ENCODE results near the gene NXPH4.

NXPH4 gene

DNA sequence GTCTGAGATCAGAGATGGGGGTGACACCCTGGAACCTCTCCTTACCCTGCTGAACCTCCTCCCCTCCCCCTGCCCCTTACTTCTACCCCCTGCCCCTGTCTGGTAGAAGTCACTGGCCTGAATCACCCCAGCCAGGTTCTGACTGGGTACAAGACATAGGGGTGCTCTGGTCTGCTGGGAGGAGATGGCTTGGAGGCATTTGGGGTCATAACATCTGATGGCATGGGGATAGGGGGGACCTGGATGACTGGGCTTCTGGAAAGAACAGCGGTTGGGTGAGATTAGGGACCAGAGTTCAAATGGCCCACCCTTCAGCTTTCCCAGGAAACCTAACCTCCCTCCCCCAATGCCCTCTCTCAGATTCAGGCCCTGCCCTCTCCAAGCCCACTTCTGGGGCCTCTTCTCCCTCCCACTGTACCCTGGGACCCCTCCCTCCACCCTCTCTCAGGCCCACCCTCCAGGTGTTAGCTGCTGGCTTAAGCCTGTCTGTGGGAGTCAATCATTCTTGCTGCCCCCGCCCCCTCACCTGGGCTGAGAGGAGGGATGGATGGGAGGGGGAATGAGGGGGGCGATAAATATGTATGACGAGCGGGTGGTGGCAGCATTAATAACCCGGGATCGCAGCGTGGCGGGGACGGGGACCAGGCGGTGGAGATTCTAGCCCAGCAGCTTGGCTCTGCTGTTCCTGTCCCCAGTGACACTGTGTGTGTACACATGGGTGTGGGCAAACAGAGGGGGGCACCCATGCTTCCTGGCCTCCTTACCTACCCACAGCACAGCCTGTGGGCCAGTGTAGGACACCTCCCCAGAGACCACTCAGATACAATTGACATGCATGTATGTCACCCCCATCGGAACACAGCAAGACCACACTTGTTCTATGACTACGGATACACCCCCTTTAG, 5.9 kb downstream of the NXPH4 start:
- no peak overlapping the region for H3K4me3 ChIP-seq (ENCODE audit: low read depth in 1 of 5, low read length in 5 of 5)
- H3K27ac ChIP-seq (ENCODE audit: low read depth, low read length), result no peak overlapping the region
- H3K9me3 ChIP-seq (ENCODE audit: control insufficient read depth in 5 of 5, low read length in 5 of 5), result no peaks in the 10 kb centered on the region
- H3K36me3 ChIP-seq (ENCODE audit: control insufficient read depth in 5 of 5, insufficient read depth in 5 of 5, low read length in 5 of 5), result no peaks in the 10 kb centered on the region
- peaks cover 0 to 37% (median 20%) of the 10 kb centered on the region in 5 donors for H3K4me1 ChIP-seq (ENCODE audit: control insufficient read depth in 5 of 5, insufficient read depth in 5 of 5, low read length in 5 of 5)
- peaks cover 40 to 87% (median 71%) of the 10 kb centered on the region in 5 donors for H3K27me3 ChIP-seq (ENCODE audit: control insufficient read depth in 5 of 5, insufficient read depth in 4 of 5, low read length in 5 of 5)
- H3K9ac ChIP-seq (ENCODE audit: low read length in 5 of 5), result peak overlapping the region in 1 of 5 donors; percentile 16

DNA sequence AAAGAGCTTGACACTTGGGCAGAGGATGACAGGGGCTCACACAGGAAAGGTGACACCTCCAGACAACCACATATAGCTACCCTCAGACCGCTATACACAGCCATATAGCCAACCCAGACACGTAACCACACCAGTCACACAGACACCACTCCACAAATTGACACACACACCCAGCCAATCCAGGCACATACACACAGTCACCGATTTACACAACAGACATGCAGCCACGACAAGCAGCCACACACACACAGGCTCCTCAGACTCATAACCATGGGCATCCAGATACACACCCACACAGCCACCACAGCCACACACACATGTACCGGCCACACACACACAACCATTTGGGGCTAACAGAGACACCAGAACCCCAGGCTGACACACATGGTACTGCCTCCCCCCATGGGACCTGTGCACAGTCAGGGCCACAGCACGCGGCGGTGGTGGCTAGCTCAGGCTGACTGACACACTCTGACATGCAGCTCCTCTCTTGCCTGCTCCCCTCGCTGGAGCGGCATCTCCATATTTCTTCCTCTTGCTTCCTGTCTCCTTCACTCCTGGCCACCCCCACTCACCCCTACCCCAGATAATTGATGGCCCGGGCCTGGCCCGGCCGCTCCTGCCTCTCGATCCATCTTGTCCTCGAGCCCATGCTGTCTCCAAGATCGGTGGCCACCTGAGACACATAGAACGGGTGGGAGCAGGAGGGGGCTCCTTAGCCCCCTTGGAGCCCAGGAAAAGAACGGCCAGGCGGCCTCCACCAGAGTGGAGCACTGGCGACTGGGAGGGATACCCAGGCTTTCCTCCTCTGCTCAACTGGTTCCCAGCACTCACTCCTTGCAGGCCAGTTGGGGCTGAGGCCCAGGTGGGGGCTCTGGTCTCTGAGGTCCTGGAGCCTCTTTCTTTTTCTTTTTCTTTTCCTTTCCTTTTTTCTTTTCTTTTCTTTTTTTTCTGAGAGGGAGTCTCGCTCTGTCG, 6.9 kb downstream of the NXPH4 start:
- no peak overlapping the region for H3K27ac ChIP-seq (ENCODE audit: low read depth, low read length)
- no peaks in the 10 kb centered on the region for H3K36me3 ChIP-seq (ENCODE audit: control insufficient read depth in 5 of 5, insufficient read depth in 5 of 5, low read length in 5 of 5)
- no peaks in the 10 kb centered on the region for H3K9me3 ChIP-seq (ENCODE audit: control insufficient read depth in 5 of 5, low read length in 5 of 5)
- H3K4me1 ChIP-seq (ENCODE audit: control insufficient read depth in 5 of 5, insufficient read depth in 5 of 5, low read length in 5 of 5), result peaks cover 0 to 34% (median 15%) of the 10 kb centered on the region in 5 donors
- no peak overlapping the region for H3K4me3 ChIP-seq (ENCODE audit: low read depth in 1 of 5, low read length in 5 of 5)
- H3K27me3 ChIP-seq (ENCODE audit: control insufficient read depth in 5 of 5, insufficient read depth in 4 of 5, low read length in 5 of 5), result peaks cover 37 to 79% (median 65%) of the 10 kb centered on the region in 5 donors
- H3K9ac ChIP-seq (ENCODE audit: low read length in 5 of 5), result peak overlapping the region in 1 of 5 donors; percentile 16

DNA sequence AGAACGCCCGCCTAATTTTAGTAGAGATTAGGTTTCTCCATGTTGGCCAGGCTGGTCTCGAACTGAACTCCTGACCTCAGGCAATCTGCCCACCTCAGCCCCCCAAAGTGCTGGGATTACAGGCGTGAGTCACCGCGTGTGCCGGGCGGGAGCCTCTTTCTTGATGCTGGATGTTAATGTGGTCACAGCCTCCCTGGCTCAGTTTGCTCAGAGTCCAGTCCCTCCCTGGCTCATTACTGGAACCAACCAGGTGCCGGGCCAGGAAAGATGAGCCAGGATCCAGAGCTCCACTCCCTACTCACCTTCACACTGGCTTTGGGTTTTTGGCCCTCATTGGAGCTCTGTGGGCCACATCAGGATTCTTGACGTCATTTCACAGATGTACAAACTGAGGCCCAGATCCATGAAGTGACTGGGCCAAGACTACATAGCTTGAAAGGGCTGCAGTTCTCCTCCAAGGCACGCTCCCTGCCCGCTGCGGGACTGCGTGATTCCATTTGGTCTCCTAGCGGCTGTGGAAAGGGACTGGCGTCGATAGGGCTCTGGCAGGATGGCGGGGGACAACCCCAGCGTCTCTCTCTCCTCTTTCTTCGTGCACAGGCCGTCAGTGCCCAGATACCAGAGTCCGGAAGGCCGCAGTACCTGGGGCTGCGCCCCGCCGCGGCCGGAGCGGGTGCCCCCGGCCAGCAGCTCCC, 7.8 kb downstream of the NXPH4 start:
- Histone ChIP-seq H3K9ac (ENCODE audit: low read length in 5 of 5) (no peak overlapping the region), H3K27ac (ENCODE audit: low read depth, low read length) (no peak overlapping the region), H3K9me3 (ENCODE audit: control insufficient read depth in 5 of 5, low read length in 5 of 5) (no peaks in the 10 kb centered on the region), H3K4me1 (ENCODE audit: control insufficient read depth in 5 of 5, insufficient read depth in 5 of 5, low read length in 5 of 5) (peaks cover 0 to 38% (median 22%) of the 10 kb centered on the region in 5 donors), H3K27me3 (ENCODE audit: control insufficient read depth in 5 of 5, insufficient read depth in 4 of 5, low read length in 5 of 5) (peaks cover 37 to 74% (median 59%) of the 10 kb centered on the region in 5 donors), H3K36me3 (ENCODE audit: control insufficient read depth in 5 of 5, insufficient read depth in 5 of 5, low read length in 5 of 5) (no peaks in the 10 kb centered on the region), H3K4me3 (ENCODE audit: low read depth in 1 of 5, low read length in 5 of 5) (peak overlapping the region in 1 of 5 donors; percentile 34)

DNA sequence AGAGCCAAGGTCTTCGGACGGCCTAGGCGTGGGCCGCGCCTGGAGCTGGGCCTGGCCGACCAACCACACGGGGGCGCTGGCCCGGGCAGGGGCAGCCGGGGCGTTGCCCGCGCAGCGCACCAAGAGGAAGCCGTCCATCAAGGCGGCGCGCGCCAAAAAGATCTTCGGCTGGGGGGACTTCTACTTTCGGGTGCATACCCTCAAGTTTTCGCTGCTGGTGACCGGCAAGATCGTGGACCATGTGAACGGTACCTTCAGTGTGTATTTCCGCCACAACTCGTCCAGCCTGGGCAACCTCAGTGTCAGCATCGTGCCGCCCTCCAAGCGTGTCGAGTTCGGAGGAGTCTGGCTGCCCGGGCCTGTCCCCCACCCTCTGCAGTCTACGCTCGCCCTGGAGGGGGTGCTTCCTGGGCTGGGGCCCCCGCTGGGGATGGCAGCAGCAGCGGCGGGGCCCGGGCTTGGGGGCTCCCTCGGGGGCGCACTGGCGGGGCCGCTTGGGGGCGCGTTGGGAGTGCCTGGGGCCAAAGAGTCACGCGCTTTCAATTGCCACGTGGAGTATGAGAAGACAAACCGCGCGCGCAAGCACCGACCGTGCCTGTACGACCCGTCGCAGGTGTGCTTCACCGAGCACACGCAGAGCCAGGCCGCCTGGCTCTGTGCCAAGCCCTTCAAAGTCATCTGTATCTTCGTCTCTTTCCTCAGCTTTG, 8.5 kb downstream of the NXPH4 start:
- Histone ChIP-seq H3K36me3 (ENCODE audit: control insufficient read depth in 5 of 5, insufficient read depth in 5 of 5, low read length in 5 of 5) (no peaks in the 10 kb centered on the region), H3K9ac (ENCODE audit: low read length in 5 of 5) (no peak overlapping the region), H3K4me1 (ENCODE audit: control insufficient read depth in 5 of 5, insufficient read depth in 5 of 5, low read length in 5 of 5) (peaks cover 1 to 45% (median 29%) of the 10 kb centered on the region in 5 donors), H3K27ac (ENCODE audit: low read depth, low read length) (no peak overlapping the region), H3K4me3 (ENCODE audit: low read depth in 1 of 5, low read length in 5 of 5) (peak overlapping the region in 2 of 5 donors; percentile 17 to 34), H3K27me3 (ENCODE audit: control insufficient read depth in 5 of 5, insufficient read depth in 4 of 5, low read length in 5 of 5) (peaks cover 35 to 68% (median 53%) of the 10 kb centered on the region in 5 donors), H3K9me3 (ENCODE audit: control insufficient read depth in 5 of 5, low read length in 5 of 5) (no peaks in the 10 kb centered on the region)

DNA sequence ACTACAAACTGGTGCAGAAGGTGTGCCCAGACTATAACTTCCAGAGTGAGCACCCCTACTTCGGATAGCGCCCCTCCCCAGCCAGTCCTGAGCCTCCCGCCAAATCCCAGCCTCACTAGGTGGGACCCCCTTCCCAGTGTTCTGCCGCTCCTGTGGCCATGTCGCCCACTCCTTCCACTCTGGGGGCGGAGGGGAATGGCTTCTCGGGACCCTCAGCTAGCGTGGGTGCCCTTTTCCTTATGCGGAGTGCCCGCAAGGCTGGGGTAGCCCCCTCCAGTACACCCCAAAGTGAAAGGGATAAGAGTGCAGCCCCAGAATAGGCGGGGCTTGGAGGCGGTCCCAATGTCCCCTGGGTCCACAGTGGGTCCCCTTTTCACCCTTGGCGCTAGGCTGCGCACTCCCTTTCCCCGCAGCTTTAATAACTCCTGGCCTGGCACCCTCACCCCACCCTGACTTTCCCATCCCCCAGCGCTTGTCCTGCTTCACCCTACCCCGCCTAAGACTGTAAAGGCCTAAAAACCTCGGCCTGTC, 9.2 kb downstream of the NXPH4 start:
- Histone ChIP-seq H3K9me3 (ENCODE audit: control insufficient read depth in 5 of 5, low read length in 5 of 5) (no peaks in the 10 kb centered on the region), H3K4me1 (ENCODE audit: control insufficient read depth in 5 of 5, insufficient read depth in 5 of 5, low read length in 5 of 5) (peaks cover 2 to 51% (median 35%) of the 10 kb centered on the region in 5 donors), H3K27me3 (ENCODE audit: control insufficient read depth in 5 of 5, insufficient read depth in 4 of 5, low read length in 5 of 5) (peaks cover 31 to 64% (median 49%) of the 10 kb centered on the region in 5 donors), H3K36me3 (ENCODE audit: control insufficient read depth in 5 of 5, insufficient read depth in 5 of 5, low read length in 5 of 5) (no peaks in the 10 kb centered on the region), H3K27ac (ENCODE audit: low read depth, low read length) (no peak overlapping the region), H3K9ac (ENCODE audit: low read length in 5 of 5) (no peak overlapping the region), H3K4me3 (ENCODE audit: low read depth in 1 of 5, low read length in 5 of 5) (no peak overlapping the region)

DNA sequence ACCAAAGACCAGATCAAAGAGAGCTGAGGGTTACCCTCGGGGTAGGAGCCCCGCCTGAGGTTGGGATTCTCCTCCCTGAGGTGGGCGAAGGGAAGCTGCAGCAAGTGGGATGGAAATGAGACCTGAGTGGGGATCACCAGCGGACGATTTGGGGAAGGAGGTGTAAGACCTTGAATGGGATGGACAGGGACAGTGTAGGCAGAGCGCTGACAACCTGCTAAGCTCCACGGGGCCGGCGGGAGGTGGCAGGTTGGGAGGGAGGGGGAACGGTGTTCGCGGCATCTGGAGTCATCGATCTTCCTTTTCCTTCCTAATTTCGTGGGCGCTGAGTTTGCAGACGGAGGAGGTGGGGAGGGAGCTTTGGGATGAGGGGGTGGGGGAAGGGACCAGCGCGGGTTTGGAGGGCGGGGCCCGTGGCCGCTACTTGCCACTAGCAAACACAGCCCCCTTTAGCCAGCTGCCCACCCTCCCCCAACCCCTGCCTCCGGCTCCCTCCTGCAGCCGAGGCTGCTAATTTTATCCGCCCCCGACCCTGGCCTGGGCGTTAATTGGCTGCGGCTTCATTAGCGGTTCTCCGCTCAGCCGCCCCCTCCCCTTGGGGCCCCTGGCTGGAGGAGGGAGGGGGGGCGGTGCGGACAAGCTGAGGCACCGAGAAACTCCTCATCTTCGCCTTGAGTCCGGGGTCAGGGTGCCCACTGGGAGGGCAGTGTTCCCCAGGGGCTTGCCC, 10.2 kb downstream of the NXPH4 start:
- H3K27ac ChIP-seq (ENCODE audit: low read depth, low read length), result no peak overlapping the region
- no peaks in the 10 kb centered on the region for H3K9me3 ChIP-seq (ENCODE audit: control insufficient read depth in 5 of 5, low read length in 5 of 5)
- no peak overlapping the region for H3K9ac ChIP-seq (ENCODE audit: low read length in 5 of 5)
- H3K4me3 ChIP-seq (ENCODE audit: low read depth in 1 of 5, low read length in 5 of 5), result no peak overlapping the region
- peaks cover 22 to 54% (median 39%) of the 10 kb centered on the region in 5 donors for H3K27me3 ChIP-seq (ENCODE audit: control insufficient read depth in 5 of 5, insufficient read depth in 4 of 5, low read length in 5 of 5)
- peaks cover 2 to 52% (median 43%) of the 10 kb centered on the region in 5 donors for H3K4me1 ChIP-seq (ENCODE audit: control insufficient read depth in 5 of 5, insufficient read depth in 5 of 5, low read length in 5 of 5)
- peaks cover 0 to 9% (median 2%) of the 10 kb centered on the region in 5 donors for H3K36me3 ChIP-seq (ENCODE audit: control insufficient read depth in 5 of 5, insufficient read depth in 5 of 5, low read length in 5 of 5)

DNA sequence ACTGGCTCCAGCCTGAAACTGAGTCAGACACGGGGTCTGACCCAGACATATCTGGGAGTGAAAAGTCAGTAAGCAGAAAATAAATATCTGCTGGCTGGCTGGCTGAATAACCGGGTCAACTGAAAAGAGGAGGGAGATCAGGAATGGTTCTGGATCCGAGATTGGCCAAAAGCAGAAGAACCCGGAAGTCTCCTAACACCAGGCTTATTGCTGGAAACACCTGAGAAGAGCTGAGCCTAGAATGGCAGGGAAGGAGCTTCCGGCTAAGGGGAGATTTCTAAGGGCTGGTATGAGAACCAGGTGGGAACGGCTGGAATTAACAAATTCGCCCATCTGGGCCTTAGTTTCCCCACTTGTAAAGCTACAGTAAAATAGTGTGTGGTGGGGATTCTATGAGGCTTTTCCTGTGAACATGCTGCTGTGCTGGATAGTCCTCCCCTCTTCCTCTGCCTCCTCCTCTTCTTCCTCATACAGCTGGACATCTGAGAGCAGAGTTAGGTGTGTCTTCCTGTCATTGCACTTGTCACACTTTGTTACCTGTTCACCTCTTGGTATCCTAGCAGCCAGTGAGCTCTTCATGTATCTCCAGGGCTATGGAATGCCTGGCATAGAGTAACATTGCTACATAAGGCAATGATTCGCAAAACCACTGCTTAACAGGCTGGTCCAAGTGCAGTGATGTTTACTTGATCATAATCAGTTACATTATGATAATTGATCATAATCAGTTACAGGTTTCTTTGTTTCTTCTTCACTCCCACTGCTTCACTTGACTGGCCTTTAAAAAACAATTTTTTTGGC, 10.9 kb downstream of the NXPH4 start:
- Histone ChIP-seq H3K36me3 (ENCODE audit: control insufficient read depth in 5 of 5, insufficient read depth in 5 of 5, low read length in 5 of 5) (peaks cover 0 to 17% (median 10%) of the 10 kb centered on the region in 5 donors), H3K4me3 (ENCODE audit: low read depth in 1 of 5, low read length in 5 of 5) (no peak overlapping the region), H3K4me1 (ENCODE audit: control insufficient read depth in 5 of 5, insufficient read depth in 5 of 5, low read length in 5 of 5) (peaks cover 2 to 53% (median 44%) of the 10 kb centered on the region in 5 donors), H3K9me3 (ENCODE audit: control insufficient read depth in 5 of 5, low read length in 5 of 5) (no peaks in the 10 kb centered on the region), H3K27ac (ENCODE audit: low read depth, low read length) (no peak overlapping the region), H3K9ac (ENCODE audit: low read length in 5 of 5) (no peak overlapping the region), H3K27me3 (ENCODE audit: control insufficient read depth in 5 of 5, insufficient read depth in 4 of 5, low read length in 5 of 5) (peaks cover 16 to 47% (median 35%) of the 10 kb centered on the region in 5 donors)

DNA sequence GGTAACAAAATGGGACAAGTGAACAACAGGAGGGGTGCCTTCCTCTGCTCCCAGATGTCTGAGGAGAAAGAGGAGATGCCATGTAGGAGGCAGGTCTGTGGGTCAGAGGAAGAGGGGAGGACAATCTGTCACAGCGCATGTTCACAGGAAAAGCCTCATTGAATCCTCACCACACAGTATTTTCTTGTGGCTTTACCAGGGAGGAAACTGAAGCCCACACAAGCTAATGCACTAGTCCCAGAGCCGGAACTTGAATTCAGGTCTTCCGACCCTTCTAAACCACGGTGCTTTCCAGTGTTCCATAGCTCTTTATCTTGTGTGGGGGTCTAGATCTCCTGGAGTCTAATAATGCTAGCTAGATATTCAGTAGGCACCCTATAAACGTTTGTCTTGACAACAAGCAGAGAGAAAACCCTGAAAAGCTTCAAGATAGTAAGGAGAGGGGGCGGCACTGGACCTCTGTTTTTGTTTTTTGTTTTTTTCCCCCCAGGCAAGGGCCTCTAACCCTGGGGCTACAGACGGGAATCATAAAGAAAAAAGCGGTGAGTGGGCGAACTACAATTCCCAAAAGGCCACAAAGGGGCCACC, 12.5 kb downstream of the NXPH4 start:
- Histone ChIP-seq H3K9me3 (ENCODE audit: control insufficient read depth in 5 of 5, low read length in 5 of 5) (no peaks in the 10 kb centered on the region), H3K9ac (ENCODE audit: low read length in 5 of 5) (peak overlapping the region in 4 of 5 donors; percentile 23 to 91 (median 74)), H3K4me1 (ENCODE audit: control insufficient read depth in 5 of 5, insufficient read depth in 5 of 5, low read length in 5 of 5) (peaks cover 2 to 53% (median 44%) of the 10 kb centered on the region in 5 donors), H3K36me3 (ENCODE audit: control insufficient read depth in 5 of 5, insufficient read depth in 5 of 5, low read length in 5 of 5) (peaks cover 0 to 33% (median 26%) of the 10 kb centered on the region in 5 donors), H3K27me3 (ENCODE audit: control insufficient read depth in 5 of 5, insufficient read depth in 4 of 5, low read length in 5 of 5) (peaks cover 12 to 32% (median 24%) of the 10 kb centered on the region in 5 donors), H3K4me3 (ENCODE audit: low read depth in 1 of 5, low read length in 5 of 5) (peak overlapping the region in 4 of 5 donors; percentile 77 to 86 (median 81)), H3K27ac (ENCODE audit: low read depth, low read length) (peak overlapping the region; percentile 74)
